Stimulated activated CD8-positive, alpha-beta memory T cell treated with anti-CD3 and anti-CD28 coated beads, Interleukin-12 subunit alpha, Interleukin-12 subunit beta, amount 100 ng/mL, for 24 hours (primary cell): ENCODE results near the gene LRRC4C.

Experiments
- DNase-seq: peaks from one replicate; pipeline ENCODE4 v3.0.0-alpha.2; 2020; ENCODE audit errors: extremely low read depth

LRRC4C gene

DNA sequence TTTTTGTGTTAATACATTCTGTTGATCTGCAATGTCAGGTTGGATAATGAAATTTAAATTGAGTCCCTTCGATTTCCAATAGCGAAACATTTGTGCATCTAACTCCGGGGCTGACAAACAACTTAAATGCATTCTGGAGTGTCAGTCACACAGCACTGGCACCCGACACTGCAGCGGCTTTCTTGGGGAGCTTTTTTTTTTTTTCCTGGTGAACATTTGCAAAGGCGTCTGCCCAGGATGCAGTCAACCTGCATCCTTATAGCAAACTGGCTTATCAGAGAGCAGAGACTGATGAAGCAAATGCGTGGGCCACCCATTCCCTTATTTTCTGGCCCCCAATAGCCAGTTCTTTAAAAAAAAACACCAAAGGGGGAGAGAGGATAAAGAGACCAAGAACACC is 1167.7 kb downstream of the LRRC4C start:
- DNase-seq, result no peak

DNA sequence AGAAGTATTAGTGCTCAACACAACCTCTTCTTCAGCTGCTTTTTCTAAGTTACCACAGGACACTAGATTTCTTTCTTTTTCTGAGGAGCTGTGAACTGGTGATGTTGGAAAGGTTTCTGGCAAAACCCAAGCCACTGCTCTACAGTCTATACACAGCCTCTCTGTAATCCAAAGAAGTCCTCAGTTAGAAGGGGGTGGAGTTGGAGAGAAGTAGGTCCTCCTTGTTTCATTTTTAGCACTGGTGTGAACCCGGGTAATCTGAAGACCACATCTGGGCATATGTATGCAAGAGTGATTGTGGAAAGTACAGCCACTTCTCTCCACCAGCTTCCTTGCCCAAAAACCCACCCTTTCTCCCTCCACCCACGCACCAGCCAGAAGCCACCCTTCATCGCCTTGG is 1168.1 kb downstream of the LRRC4C start:
- DNase-seq, result no peak

DNA sequence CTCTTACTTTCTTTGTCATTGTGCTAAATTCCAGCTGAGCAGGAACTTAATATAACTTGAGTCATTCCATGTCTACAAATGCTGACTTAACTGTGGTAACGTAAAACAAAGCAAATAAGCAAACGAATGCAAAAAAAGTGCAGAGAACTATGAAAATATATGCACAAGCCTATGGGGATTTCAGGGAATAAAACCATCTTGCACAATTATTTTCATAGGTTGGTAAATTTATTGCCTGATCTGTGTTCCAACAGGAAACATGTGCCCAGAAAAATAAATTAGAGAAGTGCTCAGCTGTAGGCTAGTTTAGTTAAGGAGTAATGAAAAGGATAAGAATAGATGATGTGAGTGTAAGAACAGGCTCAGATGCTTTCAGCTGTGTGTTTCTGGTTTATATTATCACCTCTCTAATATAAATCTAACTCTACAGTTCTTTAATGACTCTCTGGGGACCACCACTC is 1169.3 kb downstream of the LRRC4C start:
- DNase-seq, result no peak

DNA sequence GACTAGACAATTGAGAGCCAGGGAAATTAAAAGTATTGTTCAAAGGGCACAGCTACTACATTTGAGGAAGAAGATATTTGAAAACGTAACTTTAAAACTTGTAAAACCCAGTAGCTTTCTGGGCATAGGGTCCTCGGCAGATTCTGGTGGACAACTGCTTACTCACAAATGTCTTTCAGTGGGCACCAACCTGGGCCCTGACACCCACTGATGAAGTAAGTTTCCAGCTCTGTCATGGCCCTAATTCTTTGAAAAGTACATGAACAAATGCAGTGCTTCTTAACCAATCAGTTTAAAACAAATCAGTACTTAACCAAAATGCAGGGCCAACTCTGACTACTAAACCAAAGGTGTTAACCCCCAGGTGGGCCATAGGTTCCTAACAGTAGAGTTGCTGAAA is 1170.1 kb downstream of the LRRC4C start:
- DNase-seq, result no peak

DNA sequence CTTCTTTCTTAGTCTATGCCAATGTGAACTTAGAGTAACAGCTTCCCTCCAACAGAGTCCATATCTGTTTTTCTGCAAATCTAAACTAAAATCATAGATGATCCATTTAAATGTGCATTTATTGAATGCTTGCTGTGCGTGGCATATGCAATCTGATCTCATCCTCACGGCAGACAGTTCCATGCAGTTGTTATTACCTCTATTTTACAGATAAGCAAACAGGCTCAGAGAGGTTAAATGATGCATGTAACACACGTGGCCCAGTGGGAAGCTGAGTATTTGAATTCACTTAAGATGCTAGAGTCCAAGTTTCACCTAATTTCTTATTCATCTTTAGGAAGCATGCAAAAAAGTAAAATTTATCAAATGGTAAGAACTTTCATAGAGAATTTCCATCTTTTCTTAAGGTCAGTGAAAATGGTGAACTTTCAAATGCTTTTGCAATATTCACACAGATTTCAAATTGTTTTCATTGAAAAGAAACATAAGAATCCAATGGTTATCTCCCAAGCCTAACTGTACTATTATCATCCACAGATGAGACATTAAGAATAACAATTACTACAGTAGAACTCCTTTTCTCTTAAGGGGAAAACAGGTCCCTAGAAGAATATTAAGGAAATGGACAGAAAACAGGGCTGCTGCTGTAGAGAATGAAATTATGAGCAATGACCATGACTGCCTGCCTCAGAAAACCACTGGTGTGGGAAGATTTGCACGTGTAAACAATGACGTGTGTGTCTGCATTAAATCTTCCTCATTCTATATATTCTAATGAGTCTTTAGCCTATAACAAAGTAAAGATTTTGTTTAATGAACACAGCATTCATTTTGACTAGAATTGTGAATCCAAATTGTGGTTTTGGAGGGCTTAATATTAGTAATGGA is 1171.3 kb downstream of the LRRC4C start:
- DNase-seq, result no peak

GRCh38 chr11:40286137-40286536 is 1173.3 kb downstream of the LRRC4C start:
- no peak for DNase-seq

DNA sequence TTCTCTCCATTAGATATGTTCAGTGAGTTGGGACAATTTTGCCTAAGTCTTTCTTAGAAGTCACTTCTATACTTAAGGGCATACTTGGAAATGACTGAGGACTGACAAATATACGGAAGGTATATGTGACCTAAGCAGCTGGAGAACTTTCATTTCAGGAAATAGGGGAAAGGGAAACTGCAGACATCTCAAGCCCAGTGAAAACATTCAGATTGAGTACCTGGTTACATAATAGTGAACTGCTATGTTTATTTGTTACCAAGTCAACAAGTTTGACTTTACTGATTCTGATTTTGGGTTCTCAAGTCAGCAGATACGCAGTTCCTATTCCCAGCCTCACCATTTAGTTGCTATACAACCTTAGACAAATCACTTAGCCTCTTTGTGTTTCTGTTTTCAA is 1173.9 kb downstream of the LRRC4C start:
- DNase-seq, result no peak

- no peak for DNase-seq
Measured at GRCh38 chr11:40281052-40281580, 1178.3 kb downstream of the LRRC4C start.

- DNase-seq, result no peak
Measured at GRCh38 chr11:40280159-40281051, 1179.0 kb downstream of the LRRC4C start.

GRCh38 chr11:40276960-40277359 is 1182.5 kb downstream of the LRRC4C start:
- DNase-seq, result no peak

GRCh38 chr11:40274017-40274416 is 1185.4 kb downstream of the LRRC4C start:
- DNase-seq, result no peak

GRCh38 chr11:40273192-40273732 is 1186.2 kb downstream of the LRRC4C start:
- no peak for DNase-seq

DNA sequence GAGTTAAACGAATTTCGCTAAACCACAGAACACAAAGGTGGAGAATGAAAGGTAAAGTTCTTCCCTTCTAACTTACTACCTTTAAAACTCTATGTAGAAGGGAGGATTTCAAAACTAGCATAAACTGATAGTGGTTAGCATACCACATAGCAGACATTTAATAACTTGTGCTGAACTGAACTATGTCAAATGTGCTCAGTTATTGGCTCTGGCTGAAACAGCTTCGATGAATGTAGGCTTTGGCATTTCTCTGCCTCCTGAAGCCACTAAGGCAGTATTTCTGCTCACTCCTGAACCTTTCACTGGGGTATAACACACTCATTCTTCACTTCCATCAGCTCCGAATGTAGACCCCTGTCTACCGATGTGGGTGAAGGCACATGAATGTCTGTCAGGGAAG is 1188.1 kb downstream of the LRRC4C start:
- DNase-seq, result no peak

DNA sequence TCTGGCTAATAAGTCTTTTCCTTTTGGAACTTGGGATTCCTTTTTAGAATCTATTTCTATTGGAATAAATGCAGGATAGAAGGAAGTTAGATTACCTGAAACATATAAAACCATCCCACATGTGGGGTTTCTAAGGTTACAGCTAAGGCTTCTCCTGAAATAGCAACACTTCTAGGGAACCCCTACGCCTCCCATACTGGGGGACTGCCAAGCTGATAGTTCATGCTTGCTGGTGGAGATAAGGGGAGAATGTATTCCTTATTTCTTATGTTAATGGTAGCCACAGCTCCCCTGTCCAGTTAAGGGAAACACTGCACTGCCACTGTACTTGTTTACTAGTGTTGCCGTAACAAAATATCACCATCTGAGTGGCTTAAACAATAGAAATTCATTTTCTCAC is 1189.6 kb downstream of the LRRC4C start:
- DNase-seq, result no peak

- no peak for DNase-seq
Measured at GRCh38 chr11:40268551-40268950, 1190.9 kb downstream of the LRRC4C start.

- DNase-seq, result no peak
Measured at GRCh38 chr11:40255457-40255856, 1204.0 kb downstream of the LRRC4C start.

- DNase-seq, result no peak
Measured at GRCh38 chr11:40253166-40253565, 1206.3 kb downstream of the LRRC4C start.

- DNase-seq, result no peak
Measured at GRCh38 chr11:40252236-40252635, 1207.2 kb downstream of the LRRC4C start.

DNA sequence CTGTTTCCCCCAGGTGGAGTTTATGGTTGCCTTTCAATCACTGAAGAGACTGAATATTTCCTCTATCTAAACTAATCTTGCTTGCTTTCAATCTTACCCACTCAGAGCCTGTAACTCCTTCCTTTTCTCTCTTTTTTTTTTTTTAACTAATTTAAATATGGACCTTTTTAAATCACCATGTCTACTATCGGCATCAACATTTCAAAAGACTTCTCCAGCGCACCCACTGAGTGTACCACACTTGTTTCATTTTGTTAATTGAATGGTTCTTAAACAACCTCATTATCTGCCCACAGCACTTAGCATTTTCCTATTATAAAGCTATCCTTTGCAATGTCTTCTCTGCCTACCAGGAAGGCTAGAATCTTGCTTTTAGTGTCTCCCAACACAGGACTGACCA is 1212.5 kb downstream of the LRRC4C start:
- DNase-seq, result no peak

GRCh38 chr11:40241524-40242051 is 1217.9 kb downstream of the LRRC4C start:
- no peak for DNase-seq

- no peak for DNase-seq
Measured at GRCh38 chr11:40240284-40240683, 1219.2 kb downstream of the LRRC4C start.

DNA sequence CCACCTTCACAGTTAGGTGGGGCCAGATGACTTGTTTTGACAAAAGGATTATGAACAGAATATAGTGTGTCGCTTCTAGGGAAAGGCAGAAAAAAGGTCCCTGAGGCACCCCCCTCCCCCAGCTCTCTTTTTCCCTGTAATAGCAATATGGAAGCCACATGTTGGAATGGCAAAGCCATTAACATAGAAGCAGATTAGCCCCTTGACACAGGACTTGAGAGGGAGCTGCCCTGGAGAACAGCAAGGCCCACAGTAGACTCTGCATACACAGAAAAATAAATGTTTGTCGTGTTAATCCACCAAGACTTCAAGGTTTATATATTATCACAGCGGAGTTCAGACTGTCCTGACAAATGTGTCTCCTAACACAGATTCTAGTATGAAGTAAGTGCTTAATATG is 1222.9 kb downstream of the LRRC4C start:
- DNase-seq, result no peak
